Prostate gland (tissue), 2 donors: Measurements from ENCODE around the gene CARD19. TPM values are rescaled to one million over a fixed set of nuclear protein-coding genes. Genes with fewer than 3 reads are reported as not detected.
A peak's percentile ranks its signal among the peaks of the same experiment; 100 is the strongest.

Experiments used
- DNase-seq: peaks from one replicate; pipeline ENCODE4 v3.0.0-alpha.2; 2019; ENCODE audit warnings: low spot score
- H3K27ac ChIP-seq, 2 donors: fragments of 200-600 bp; sonication (generic); 2 replicates each; pipeline ENCODE4 v1.5.1; 2017 to 2019
- H3K27me3 ChIP-seq: fragments of 200-600 bp; sonication (generic); replicated peaks from 2 replicates; pipeline ENCODE4 v1.5.1; 2019; ENCODE audit not compliant: insufficient read depth
- H3K36me3 ChIP-seq, 2 donors: fragments of 200-600 bp; sonication (generic); 1 replicate in 1 of 2; 2 replicates in 1 of 2; pipeline versions ENCODE4 v1.5.1 to v1.8.1; 2017 to 2019
- H3K4me1 ChIP-seq: fragments of 200-600 bp; sonication (generic); replicated peaks from 2 replicates; pipeline ENCODE4 v1.5.1; 2019
- H3K4me3 ChIP-seq, 2 donors: fragments of 200-600 bp; sonication (generic); 2 replicates each; pipeline ENCODE4 v1.5.1; 2017 to 2019
- H3K9me3 ChIP-seq: fragments of 200-600 bp; sonication (generic); 2 replicates; pipeline ENCODE4 v1.5.1; 2017
- CTCF ChIP-seq, 4 experiments: fragments of 200-600 bp in 2 of 4; fragments of 450-650 bp in 2 of 4; sonication (generic) in 2 of 4; IDR thresholded peaks; 1 replicate in 3 of 4; 2 replicates in 1 of 4; pipeline ENCODE4 v1.5.1; 2016 to 2019; ENCODE audit warnings: antibody characterized with exemption in 4 of 4, mild to moderate bottlenecking in 2 of 4, moderate library complexity in 2 of 4
- POLR2A ChIP-seq: fragments of 450-650 bp; IDR thresholded peaks from one replicate; pipeline ENCODE4 v1.6.1; 2016; ENCODE audit warnings: antibody characterized with exemption, mild to moderate bottlenecking
- POLR2AphosphoS5 ChIP-seq: sonication (generic); formaldehyde crosslinking; IDR thresholded peaks from one replicate; pipeline ENCODE4 v1.6.1; 2017; ENCODE audit warnings: antibody characterized with exemption
- WGBS: methylation state at CpG from one replicate; pipeline ENCODE4 v1.1.5; 2018; 5-methylcytosine and 5-hydroxymethylcytosine counted together
- intact Hi-C: fragments of 100-400 bp; cut with DNase I; formaldehyde crosslinking; loops from one replicate; pipeline ENCODE4 v1.14.2; 2022
- total RNA-seq, 2 donors: library from RNA; depleted of rRNA; stranded (reverse); fragments of >200 nt; gene quantifications; one replicate each; pipeline ENCODE4 v1.1.0, GENCODE V29; 2016

The CARD19 gene
- 100 to 1,000 TPM in 1 of 2 donors, 10 to 100 TPM in 1; 41.9 to 111 TPM for total RNA-seq

DNA sequence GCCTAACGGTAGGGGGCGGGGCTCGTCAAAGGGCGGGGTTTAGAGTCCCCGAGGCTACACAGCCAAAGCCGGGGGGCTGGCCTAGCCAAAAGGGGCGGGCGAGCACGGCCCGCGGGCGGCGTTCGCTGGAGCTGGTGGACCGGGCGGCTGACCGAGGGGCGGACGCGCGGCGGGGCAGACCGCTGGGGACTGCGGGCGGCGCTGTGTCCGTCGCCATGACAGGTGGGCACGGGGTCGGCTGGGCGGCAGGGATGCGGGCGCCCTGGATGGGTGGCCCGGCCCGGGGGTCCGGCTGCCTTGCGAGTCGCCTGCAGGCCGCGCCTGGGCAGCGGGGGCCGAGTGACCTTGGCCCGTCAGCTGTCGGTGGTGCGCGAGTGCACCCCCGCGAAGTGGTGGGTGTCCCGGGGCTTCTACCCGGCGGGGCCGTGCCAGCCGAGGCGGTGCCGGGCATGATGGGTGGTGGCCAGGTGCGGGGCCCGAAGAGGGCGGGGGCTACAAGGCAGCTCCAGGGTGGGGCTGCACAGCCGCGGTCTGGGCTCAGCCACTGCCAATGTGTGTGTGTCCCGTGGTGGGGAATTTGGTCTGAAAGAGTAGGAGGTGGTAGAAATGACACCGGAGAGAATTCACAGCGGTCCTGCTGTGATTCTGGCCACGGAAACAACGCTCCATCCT lies at the start of gene CARD19:
Gene CARD19, plus strand, starts transcription at position 87 of the 672 bp plus-strand sequence. Its CDS starts 129 bp downstream, at position 216.
- Histone ChIP-seq H3K27me3 (no peaks in the 10 kb centered on the region), H3K36me3 (no peaks in the 10 kb centered on the region), H3K9me3 (no peaks in the 10 kb centered on the region), H3K4me3 (peak within 1 kb of the TSS; percentile 98 to 99), H3K27ac (peak within 1 kb of the TSS; percentile 94 to 95), H3K4me1 (peaks cover 11% of the 10 kb centered on the region)
- intact Hi-C loops: loop anchor here (5.0 to 10.0 kb wide), 3 partner anchors 36 to 469 kb away; partner anchors contain the start of gene NINJ1
- peak; percentile 55 for DNase-seq
- WGBS: under 1% methylated on average over 56 of the region's 65 CpGs
- TF ChIP-seq CTCF (IDR thresholded peaks at IDR 0.05) (peak in 2 of 4 experiments; percentile 3 to 35), POLR2A (peak; percentile 99), POLR2AphosphoS5 (peak; percentile 79)

DNA sequence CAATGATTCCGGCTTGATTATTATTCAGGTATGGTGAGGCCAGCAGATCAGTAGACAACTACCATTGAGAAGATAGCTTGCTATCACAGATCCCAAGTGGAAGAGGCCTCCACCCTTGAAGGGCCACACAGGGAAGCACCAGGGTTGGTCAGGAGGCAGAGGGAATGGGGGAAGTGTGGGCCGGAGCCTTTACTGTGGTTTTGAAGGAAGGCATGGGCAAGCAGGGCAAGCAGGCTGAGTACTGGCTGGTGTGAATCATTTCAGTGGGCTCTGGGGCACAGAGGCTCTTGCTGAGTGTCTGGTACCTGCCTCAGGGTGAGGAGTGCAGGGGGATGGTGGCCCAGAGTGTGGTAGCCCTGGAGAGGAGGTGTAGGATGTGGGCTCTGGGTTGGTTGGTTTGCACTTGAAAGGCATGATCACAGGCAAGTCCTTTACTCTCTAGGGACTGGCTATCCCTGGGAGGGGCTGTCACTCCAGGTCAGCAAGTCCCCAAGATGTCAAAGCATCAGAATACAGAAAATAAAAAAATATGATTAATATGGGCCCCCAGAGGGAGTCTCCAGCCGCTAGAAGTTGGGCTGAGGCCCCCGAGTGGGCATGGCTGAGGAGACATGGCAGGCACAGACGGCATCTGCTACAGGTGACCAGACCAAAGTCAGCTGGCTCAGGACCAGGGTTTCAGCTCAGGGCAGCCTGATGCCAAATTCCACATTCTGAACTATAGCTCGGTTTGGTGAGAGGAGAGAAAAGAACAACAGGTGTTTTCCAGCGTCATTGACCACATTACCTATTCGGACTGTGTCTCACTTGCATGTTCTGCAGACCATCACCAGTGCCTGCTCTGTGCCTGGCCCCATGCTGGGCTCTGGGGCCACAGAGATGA lies 47.2 kb upstream of the CARD19 start:
- no peaks in the 10 kb centered on the region for H3K9me3 ChIP-seq
- H3K4me3 ChIP-seq: no peak overlapping the region
- TF ChIP-seq CTCF (IDR thresholded peaks at IDR 0.05) (no peak), POLR2AphosphoS5 (no peak), POLR2A (no peak)
- 84% methylated on average over 8 of the region's 8 CpGs for WGBS
- intact Hi-C loops: no loop called here
- H3K27me3 ChIP-seq: no peaks in the 10 kb centered on the region
- H3K36me3 ChIP-seq: no peaks in the 10 kb centered on the region
- DNase-seq: no peak
- H3K27ac ChIP-seq: no peak overlapping the region
- H3K4me1 ChIP-seq: no peaks in the 10 kb centered on the region

DNA sequence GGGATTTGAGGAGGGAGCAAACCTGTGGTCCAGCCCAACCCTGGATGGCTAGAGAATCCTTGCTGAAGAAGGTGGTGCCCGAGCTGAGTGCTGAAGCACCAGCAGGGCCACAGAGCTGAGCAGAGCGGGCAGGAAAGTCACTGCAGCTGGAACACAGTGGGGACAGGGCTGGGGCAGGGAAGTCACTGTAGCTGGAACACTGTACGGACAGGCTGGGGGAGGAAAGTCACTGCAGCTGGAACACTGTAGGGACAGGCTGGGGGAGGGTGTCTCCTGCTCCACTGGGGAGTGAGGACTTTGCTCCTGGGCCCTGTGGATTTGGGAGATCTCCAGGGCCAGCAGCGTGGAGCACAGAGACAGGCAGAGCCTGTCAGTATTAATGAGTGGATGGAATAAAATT lies 46.5 kb upstream of the CARD19 start:
- no peak for DNase-seq
- H3K36me3 ChIP-seq: no peaks in the 10 kb centered on the region
- H3K4me1 ChIP-seq: no peaks in the 10 kb centered on the region
- TF ChIP-seq POLR2AphosphoS5 (no peak), CTCF (IDR thresholded peaks at IDR 0.05) (no peak), POLR2A (no peak)
- H3K27ac ChIP-seq: no peak overlapping the region
- H3K4me3 ChIP-seq: no peak overlapping the region
- intact Hi-C loops: no loop called here
- H3K9me3 ChIP-seq: no peaks in the 10 kb centered on the region
- WGBS: 91% methylated on average over 4 of the region's 4 CpGs
- no peaks in the 10 kb centered on the region for H3K27me3 ChIP-seq

- Histone ChIP-seq H3K27me3 (no peaks in the 10 kb centered on the region), H3K27ac (no peak overlapping the region), H3K4me3 (no peak overlapping the region), H3K36me3 (no peaks in the 10 kb centered on the region), H3K4me1 (no peaks in the 10 kb centered on the region), H3K9me3 (no peaks in the 10 kb centered on the region)
- WGBS: 92% methylated on average over 4 of the region's 4 CpGs
- intact Hi-C loops: no loop called here
- DNase-seq: no peak
- TF ChIP-seq CTCF (IDR thresholded peaks at IDR 0.05) (no peak), POLR2A (no peak), POLR2AphosphoS5 (no peak)
These were observed 45.8 kb upstream of the CARD19 start for GRCh38 chr9:93050231-93050630.
